Limb (tissue), 2 donors: ENCODE results near the gene IL1RN.

Experiments
- DNase-seq, 2 donors: peaks; one replicate each; pipeline ENCODE4 v3.0.0-alpha.2; 2016; ENCODE audit errors: extremely low spot score in 2 of 2

The IL1RN gene

GRCh38 chr2:113103277-113103676 is 24.1 kb upstream of the IL1RN start:
- DNase-seq, result no peak

GRCh38 chr2:113104054-113104611 is 23.3 kb upstream of the IL1RN start:
- DNase-seq, result no peak

DNA sequence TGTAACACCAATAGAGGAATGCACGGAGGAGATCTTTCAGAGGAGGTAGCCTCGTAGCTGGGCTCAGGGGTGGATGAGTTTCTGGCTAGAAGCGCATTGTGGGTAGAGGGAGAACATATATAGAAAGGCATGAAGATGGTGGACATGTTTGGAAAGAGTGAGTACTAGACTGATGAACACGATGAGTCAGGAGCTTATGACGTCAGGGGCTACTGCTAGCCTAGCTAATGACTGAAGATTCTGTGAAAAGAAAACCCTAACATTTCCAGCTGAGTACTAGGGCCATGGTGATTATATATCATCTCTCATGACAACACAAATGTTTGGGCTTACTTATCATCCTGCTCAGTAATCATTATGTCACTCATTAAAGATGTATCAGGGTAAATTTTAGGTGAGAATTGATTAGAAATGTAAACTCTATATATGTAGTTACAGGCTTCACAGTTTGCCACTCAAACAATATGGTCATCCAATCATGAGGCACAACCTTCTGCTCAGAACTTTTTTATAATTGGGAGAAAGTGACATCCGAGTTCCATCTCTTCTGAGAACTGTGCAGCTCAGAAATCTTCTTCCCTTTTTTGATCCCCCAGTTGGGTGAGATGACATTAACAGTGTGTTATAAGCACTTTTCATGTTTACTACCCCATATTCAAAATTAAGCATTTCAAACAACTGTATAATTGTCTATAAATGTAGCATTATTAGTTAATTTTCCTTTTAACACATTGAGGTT is 22.2 kb upstream of the IL1RN start:
- DNase-seq, result no peak

DNA sequence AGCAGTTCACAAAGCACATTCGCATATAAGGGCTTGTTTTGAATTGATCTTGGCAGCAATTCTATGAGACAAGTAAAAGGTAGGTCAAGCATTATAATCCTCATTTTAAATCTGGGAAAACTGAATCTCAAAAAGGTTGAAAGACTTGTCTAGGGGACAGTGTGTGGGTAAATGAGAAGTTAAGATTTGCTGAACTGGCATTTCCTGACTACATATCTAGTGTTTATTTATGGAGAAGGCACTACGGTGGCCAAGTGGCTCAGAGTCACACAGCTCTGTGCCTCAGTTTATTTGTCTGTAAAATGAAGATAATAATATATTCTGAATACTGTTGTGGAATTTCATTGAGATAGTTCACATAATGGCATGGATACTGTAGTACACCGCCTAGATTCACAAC is 16.3 kb upstream of the IL1RN start:
- no peak for DNase-seq

DNA sequence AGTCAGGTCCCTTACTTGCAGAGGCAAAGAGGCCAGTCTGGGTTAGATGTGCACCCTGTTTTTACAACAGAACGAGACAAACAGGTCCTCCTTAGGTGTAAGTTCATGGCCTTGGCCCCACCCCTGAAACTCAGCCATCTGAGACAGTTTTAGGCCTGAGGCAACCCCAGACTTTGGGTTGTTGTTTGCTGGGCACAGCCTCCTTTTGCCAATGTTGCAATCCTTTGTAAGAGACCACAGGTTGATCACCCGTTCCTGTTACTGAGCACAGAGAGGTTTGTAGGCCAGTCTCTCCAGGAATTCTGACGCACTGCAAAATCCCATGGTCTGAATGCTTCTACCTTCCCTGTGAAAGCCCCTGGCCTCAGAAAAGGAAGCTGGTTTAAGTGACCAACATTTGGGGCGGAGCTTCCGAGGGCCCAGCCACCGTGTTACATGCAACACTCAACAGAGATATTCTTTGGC is 15.5 kb upstream of the IL1RN start:
- DNase-seq, result no peak

DNA sequence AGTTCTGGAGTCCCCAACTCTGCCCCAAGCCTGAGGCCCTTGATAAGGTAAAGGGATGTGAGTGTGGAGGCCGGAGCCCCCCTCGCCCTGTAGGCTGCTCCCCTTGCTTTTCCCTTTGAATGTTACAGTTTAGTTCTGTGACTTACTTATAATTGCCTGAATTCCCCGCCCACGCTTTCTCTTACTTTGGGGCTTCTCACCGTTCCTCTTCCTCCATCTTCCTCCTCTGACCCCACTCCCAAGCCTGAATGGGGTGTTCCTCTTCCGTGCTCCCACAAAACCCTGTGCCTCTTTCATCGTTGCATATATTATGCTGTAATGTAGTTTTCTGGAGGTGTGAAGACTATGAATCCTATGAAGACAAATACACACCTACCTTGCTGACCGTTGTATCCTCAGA is 15.0 kb upstream of the IL1RN start:
- DNase-seq, result no peak

GRCh38 chr2:113112871-113113270 is 14.5 kb upstream of the IL1RN start:
- DNase-seq, result no peak

- DNase-seq, result no peak
Observed at GRCh38 chr2:113113807-113114206, 13.6 kb upstream of the IL1RN start.

- DNase-seq, result no peak
Observed at GRCh38 chr2:113114224-113114945, 13.0 kb upstream of the IL1RN start.

GRCh38 chr2:113114996-113115395 is 12.4 kb upstream of the IL1RN start:
- no peak for DNase-seq

GRCh38 chr2:113116100-113116958 is 11.1 kb upstream of the IL1RN start:
- no peak for DNase-seq

DNA sequence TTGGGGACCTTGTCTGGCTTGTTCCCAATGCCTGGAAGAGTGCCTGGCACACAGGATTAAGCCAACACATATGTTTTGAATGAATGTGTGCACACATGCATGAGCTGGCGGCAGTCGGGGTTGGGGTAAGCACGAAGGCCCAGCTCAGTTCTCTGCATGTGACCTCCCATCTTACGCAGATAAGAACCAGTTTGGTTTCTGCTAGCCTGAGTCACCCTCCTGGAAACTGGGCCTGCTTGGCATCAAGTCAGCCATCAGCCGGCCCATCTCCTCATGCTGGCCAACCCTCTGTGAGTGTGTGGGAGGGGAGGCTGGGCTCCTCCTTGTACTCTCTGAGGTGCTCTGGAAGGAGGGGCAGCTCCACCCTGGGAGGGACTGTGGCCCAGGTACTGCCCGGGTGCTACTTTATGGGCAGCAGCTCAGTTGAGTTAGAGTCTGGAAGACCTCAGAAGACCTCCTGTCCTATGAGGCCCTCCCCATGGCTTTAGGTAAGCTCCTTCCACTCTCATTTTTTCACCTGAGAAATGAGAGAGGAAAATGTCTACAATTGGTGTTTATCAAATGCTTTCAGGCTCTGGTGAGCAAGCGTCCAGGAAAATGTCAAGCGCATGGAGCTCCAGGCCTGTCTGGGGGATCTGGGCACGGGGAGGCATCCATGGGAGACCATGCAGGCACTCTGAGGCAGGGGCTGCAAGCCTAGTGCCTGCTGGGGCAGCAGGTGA is 9.7 kb upstream of the IL1RN start:
- no peak for DNase-seq

DNA sequence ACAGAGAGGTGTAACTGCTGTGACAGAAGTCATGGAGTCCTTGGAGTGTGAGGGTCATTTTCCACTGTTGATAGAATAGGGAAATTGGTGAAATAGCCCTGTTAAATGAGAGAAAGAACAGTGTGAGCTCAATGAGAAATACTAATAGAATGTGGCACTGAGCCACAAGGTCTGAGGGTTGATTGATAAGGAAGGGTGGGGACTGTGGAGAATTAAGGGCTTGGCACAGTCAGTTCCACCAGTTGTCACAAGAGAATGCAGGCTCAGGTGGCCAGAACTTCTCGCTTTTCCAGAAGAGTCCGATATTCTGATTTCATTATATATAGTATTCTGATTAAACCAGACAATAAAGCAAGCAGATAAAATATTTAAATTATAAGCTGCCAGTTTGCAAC is 9.1 kb upstream of the IL1RN start:
- no peak for DNase-seq

- DNase-seq, result no peak
Observed at GRCh38 chr2:113119111-113119510, 8.3 kb upstream of the IL1RN start.

DNA sequence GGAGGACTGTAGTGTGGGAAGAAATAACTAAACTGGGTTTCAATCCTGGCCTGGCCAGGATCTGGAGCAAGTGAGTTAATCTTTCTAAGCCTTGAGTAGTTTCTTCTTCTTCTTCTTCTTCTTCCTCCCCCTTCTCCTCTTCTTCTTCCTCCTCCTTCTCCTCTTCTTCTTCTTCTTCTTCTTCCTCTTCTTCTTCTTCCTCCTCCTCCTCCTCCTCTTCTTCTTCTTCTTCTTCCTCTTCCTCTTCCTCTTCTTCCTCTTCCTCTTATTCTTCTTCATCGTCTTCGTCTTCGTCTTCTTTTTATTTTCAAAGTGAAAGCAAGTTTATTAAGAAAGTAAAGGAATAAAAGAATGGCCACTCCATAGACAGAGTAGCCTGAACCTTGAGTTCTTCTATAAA is 6.5 kb upstream of the IL1RN start:
- DNase-seq, result no peak

DNA sequence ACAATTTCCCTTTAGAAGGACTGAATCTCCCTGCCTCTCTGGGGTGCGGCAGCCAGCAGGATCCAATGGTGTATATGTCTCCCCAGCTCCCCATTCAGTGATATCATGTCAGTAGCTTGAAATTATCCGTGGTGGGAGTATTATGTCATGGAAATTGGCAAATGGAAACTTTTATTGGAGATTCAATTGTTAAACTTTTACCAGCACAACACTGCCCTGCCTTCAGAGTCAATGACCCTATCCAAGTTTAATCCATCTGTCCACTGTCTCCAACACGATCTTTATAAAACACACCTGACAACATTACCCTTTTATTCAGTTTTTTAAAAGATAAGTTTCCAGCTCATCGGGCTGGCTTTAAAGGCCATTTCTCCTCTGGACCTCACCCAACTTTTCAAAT is 5.0 kb upstream of the IL1RN start:
- no peak for DNase-seq

- no peak for DNase-seq
Observed at GRCh38 chr2:113123726-113124125, 3.7 kb upstream of the IL1RN start.

DNA sequence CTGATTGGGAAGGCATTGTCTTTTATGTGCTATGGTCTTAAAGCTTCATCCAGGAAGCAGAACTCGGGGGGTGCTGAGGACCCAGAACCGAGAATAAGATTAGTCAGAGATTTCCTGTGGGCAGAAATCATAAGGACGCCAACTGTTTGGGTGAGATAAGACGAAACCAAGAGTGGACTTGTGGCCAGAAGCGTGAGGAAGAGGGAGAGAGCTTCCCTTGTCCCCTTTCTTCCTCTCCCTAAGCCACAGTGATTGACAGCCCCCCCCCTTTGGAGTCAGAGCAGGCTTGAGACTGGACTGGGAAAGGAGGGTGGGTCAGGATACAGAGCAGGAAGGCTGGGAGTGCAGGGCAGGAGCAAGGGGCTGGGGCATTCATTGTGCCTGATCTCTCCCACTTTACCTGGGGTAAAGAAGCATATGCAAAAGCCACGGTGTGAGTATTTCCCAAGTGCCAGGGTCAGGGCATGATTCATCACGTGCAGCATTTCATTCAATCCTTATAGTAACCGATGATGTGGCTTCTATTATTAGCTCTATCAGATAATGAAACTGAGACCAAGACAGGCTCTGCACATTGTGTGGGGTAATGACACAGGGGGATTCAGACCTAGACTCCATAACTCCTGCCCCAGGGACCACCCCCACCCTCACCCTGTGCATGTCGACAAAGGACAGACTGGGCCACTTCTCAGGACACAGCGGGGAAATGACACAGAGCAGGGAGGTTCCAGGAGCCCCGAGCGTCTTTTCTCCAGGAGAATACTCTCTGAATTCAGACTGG is 3.0 kb upstream of the IL1RN start:
- DNase-seq, result no peak

DNA sequence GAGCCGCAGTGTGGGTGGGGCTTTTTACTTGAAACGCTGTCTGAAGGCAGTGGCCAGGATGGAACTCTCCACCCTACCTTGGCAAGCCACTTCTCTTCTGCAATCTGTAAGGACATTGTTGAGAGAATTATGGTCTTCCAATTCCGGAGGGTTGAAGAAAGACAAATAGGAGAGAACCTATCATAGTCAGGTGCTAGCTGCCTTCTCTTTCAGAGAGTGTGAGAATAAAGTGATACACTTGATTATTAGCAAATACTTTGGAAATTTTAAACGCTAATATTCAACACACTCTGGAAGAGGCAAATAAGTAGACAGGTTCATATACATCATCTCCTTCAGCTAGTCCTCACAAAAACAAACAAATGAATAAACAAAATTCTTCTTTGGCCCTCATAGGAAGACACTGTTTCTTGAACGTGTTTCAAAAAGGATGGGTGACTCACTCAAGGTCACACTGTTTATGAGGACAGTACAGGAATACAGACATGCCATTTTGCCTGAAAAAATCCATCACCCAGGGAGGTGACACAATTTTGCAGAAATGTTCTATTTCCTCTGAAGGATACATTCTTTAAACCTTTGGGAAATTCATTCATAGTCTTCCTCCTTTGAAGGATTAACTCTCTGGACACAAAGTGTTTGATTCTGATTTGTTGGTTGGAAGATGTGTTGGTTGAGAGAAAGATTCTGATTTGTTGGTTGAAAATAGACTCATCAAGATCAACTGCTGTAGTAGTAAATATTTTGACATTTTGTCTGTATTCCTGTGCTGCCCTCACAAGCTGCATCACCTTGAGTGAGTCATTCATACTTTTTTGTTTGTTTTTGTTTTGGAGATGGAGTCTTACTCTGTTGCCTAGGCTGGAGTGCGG is 2.2 kb upstream of the IL1RN start:
- no peak for DNase-seq
